GM10847 (cell line): ENCODE data around the gene FALEC.

Source experiments
- POLR2A ChIP-seq: IDR thresholded peaks from 2 replicates; pipeline ENCODE4 v1.6.1; 2011; ENCODE audit not compliant: insufficient read length; ENCODE audit errors: extremely low read depth

FALEC gene

GRCh38 chr1:150529017-150529416, 13.5 kb downstream of the FALEC start:
- no peak for TF ChIP-seq POLR2A

GRCh38 chr1:150530491-150531159, 15.1 kb downstream of the FALEC start:
- no peak for TF ChIP-seq POLR2A

- TF ChIP-seq POLR2A = no peak
Measured at GRCh38 chr1:150532860-150533259, 17.3 kb downstream of the FALEC start.

GRCh38 chr1:150534002-150534401, 18.4 kb downstream of the FALEC start:
- TF ChIP-seq POLR2A = no peak

- no peak for TF ChIP-seq POLR2A
Measured at GRCh38 chr1:150535511-150536287, 20.1 kb downstream of the FALEC start.

- TF ChIP-seq POLR2A = no peak
Measured at GRCh38 chr1:150536836-150537731, 21.5 kb downstream of the FALEC start.

- TF ChIP-seq POLR2A = no peak
Measured at GRCh38 chr1:150537732-150538684, 22.5 kb downstream of the FALEC start.

GRCh38 chr1:150543500-150544143, 28.1 kb downstream of the FALEC start:
- TF ChIP-seq POLR2A = no peak

- no peak for TF ChIP-seq POLR2A
Measured at GRCh38 chr1:150544204-150544603, 28.7 kb downstream of the FALEC start.

GRCh38 chr1:150545486-150546032, 30.0 kb downstream of the FALEC start:
- no peak for TF ChIP-seq POLR2A

GRCh38 chr1:150546294-150546937, 30.9 kb downstream of the FALEC start:
- TF ChIP-seq POLR2A = no peak

- no peak for TF ChIP-seq POLR2A
Measured at GRCh38 chr1:150548324-150548631, 32.7 kb downstream of the FALEC start.

GRCh38 chr1:150548632-150549495, 33.3 kb downstream of the FALEC start, which contains the start of gene ADAMTSL4:
ADAMTSL4 (plus strand) TSS chr1:150549408; CDS start chr1:150552289, 2,881 bp downstream.
- no peak for TF ChIP-seq POLR2A
